ENCODE data around the gene LGR4.

LGR4 gene

GRCh38 chr11:27423125-27423524 is 49.5 kb downstream of the LGR4 start (continued):
- TF ChIP-seq ZBTB21 (tag by site-specific recombination; IDR thresholded peaks at IDR 0.05) (peak; percentile 65; the same call in 1 of the 2 replicates), ZNF423 (tag by site-specific recombination; IDR thresholded peaks at IDR 0.05) (no peak), ZNF175 (tag by site-specific recombination; IDR thresholded peaks at IDR 0.05) (no peak), OSR2 (tag by site-specific recombination; IDR thresholded peaks at IDR 0.05) (peak; percentile 81), ZNF449 (tag by site-specific recombination; IDR thresholded peaks at IDR 0.05) (no peak), PATZ1 (tag by site-specific recombination; IDR thresholded peaks at IDR 0.05) (peak; percentile 44; the same call in 1 of the 2 replicates), ZNF76 (tag by site-specific recombination; IDR thresholded peaks at IDR 0.05; ENCODE audit: borderline replicate concordance, low read depth) (no peak), KLF10 (tag by site-specific recombination; IDR thresholded peaks at IDR 0.05) (0 out of 2 replicates have a peak, but pooled peaks have one; percentile 34), ZNF677 (tag by site-specific recombination; IDR thresholded peaks at IDR 0.05) (peak; percentile 99), ZSCAN18 (tag by site-specific recombination; IDR thresholded peaks at IDR 0.05) (no peak), ZBTB17 (tag by site-specific recombination; IDR thresholded peaks at IDR 0.05) (peak; percentile 40), ZNF366 (tag by site-specific recombination; conservative IDR thresholded peaks at IDR 0.05) (peak; percentile 43; the same call in 1 of the 2 replicates), TRIM28 (IDR thresholded peaks at IDR 0.05; ENCODE audit: borderline replicate concordance, low read length) (no peak), ZNF837 (tag by site-specific recombination; IDR thresholded peaks at IDR 0.05) (no peak), ZNF132 (tag by site-specific recombination; IDR thresholded peaks at IDR 0.05; ENCODE audit: borderline replicate concordance) (no peak), ZNF292 (tag by site-specific recombination; IDR thresholded peaks at IDR 0.05; ENCODE audit: borderline replicate concordance, low read depth) (no peak), PRDM10 (tag by site-specific recombination; IDR thresholded peaks at IDR 0.05) (0 out of 2 replicates have a peak, but pooled peaks have one; percentile 26), ZNF600 (tag by site-specific recombination; IDR thresholded peaks at IDR 0.05) (peak; percentile 53; the same call in 1 of the 2 replicates), ZBTB49 (tag by site-specific recombination; IDR thresholded peaks at IDR 0.05; ENCODE audit: low read depth) (no peak), ZNF211 (tag by site-specific recombination; IDR thresholded peaks at IDR 0.05; ENCODE audit: low read depth) (no peak), ZNF146 (tag by site-specific recombination; IDR thresholded peaks at IDR 0.05) (no peak), ZNF626 (tag by site-specific recombination; IDR thresholded peaks at IDR 0.05) (no peak), ZNF266 (tag by site-specific recombination; IDR thresholded peaks at IDR 0.05; ENCODE audit: low read depth) (no peak), MZF1 (tag by site-specific recombination; IDR thresholded peaks at IDR 0.05; ENCODE audit: borderline replicate concordance) (peak; percentile 69; the same call in 1 of the 2 replicates), PRDM6 (tag by site-specific recombination; IDR thresholded peaks at IDR 0.05) (no peak), ZNF202 (tag by site-specific recombination; IDR thresholded peaks at IDR 0.05; ENCODE audit: borderline replicate concordance) (no peak), GLI4 (tag by site-specific recombination; IDR thresholded peaks at IDR 0.05) (no peak)
